Breast epithelium (tissue), 3 donors: ENCODE data around the gene SH3D21.

Source experiments
- CTCF ChIP-seq, 3 donors: fragments of 450-650 bp; IDR thresholded peaks; one replicate each; pipeline ENCODE4 v1.5.1; 2016 to 2017; ENCODE audit warnings: antibody characterized with exemption in 3 of 3, mild to moderate bottlenecking in 3 of 3, moderate library complexity in 3 of 3
- POLR2A ChIP-seq: fragments of 450-650 bp; IDR thresholded peaks from one replicate; pipeline ENCODE4 v1.6.1; 2016; ENCODE audit warnings: antibody characterized with exemption, mild to moderate bottlenecking, moderate library complexity
- POLR2AphosphoS5 ChIP-seq, 3 donors: sonication (generic); formaldehyde crosslinking; IDR thresholded peaks; one replicate each; pipeline ENCODE4 v1.6.1; 2017; ENCODE audit warnings: antibody characterized with exemption in 3 of 3

DNA sequence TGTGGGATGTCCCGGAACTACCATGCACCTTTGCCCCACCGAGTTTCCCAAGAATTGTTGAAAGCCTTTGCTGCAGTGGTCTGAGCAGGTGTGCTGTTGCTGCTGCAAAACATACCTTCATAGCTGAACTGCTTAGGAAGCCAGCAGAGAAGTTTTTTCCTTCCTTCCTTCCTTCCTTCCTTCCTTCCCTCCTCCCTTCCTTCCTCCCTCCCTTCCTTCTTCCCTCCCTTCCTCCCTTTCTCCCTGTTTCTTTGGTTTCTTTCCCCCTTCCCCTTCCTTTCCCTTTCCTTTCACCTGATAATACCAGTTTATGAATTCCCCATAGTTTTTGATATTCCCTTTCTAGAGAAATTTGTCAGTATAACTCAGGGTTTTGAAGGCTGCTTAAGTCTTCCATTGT is 10.8 kb upstream of the SH3D21 start:
- TF ChIP-seq CTCF (IDR thresholded peaks at IDR 0.05) (no peak), POLR2AphosphoS5 (IDR thresholded peaks at IDR 0.05) (no peak), POLR2A (no peak)
